Measurements from ENCODE around the gene PHC2. TPM values are rescaled to one million over a fixed set of nuclear protein-coding genes. Genes with fewer than 3 reads are reported as not detected.

PHC2 gene
- polyA plus RNA-seq, 3 donors, result 107 to 121 (median 111) TPM

DNA sequence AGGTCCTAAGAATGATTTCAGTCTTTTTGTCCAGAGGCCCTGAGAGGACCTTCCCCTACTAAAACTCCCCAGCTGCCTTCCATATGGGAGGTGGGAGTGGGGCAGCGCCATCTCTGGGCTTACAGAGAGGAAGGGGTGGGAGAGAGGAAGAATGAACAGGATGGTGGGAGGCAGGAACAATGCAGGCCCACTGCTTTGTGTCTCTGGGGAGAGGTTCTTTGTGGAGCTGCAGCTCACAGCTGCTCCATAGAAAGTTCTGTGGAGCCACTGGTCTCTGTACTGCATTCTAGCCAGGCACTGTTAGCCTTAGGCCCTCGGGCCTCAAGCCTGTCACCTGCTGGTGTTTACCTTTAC lies 66.4 kb downstream of the PHC2 start:
- DNase-seq (ENCODE audit: extremely low read depth in 1 of 11, low read depth in 9 of 11, low spot score in 4 of 11), result no peak

DNA sequence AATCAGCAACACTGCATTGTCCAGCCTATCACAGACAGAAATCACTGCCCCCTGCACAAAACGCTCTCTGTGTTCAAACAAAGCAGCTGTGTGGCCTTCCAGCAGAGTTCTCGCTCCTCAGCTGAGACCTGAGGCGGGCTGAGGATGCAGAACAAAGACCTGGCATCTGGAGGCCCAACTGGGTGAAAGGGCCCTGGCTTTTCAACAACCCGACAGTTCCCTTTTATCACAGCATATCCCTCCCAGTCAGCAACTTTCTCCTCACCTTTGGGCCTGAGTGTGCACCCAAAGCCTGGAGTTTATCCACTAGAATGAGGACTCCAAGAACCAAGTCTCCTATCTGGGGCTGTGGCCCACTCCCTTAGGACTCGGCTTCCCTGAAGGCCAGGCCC lies 67.4 kb downstream of the PHC2 start:
- DNase-seq (ENCODE audit: extremely low read depth in 1 of 11, low read depth in 9 of 11, low spot score in 4 of 11), result no peak

DNA sequence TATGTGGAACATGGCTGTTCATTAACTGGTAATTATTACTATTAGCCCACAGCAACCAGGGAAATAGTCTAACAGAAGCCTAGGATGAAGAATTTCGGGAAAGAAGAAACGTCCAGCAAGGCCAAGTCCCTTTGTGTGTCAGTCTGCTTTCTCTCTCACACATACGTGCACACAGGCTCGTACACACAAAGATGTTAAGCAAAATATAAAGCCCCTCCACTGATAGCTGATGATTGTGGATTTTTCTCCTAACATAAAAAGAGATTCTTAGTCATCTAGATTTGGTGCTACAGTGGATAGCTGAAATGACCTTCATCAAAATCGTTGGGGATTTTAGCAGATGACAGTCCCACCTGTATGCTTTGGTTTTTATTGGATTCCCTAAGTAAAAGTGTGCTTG lies 67.9 kb downstream of the PHC2 start:
- no peak for DNase-seq (ENCODE audit: extremely low read depth in 1 of 11, low read depth in 9 of 11, low spot score in 4 of 11)

DNA sequence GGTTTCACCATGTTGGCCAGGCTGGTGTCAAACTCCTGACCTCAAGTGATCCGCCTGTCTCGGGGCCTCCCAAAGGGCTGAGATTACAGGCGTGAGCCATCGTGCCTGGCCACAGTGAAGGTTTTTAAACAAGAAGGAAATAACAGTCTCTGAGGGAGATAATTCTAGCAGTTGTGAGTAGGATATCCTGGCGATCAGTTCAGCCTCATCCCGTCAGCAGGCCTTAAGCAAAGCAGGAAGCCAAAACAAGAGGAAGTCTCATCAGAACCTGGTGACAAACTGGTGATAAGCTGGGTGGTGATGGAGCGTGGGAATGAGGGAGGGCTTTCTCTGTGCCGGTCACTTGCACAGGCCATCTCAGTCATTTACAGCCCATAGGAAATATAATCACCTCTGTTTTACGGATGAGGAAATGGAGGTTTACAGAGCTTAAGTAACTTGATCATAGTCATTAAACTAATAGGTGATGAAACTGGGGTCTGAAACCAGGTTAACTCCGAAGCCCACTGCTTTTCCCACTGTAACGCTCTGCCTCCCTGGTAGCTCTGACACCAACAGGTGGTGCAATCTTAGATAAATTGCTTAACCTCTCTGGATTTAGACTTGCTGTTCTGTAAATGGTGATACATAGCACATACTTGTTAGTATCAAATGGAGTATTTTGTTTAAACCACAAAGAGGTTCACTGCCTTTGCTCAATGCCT lies 69.2 kb downstream of the PHC2 start:
- no peak for DNase-seq (ENCODE audit: extremely low read depth in 1 of 11, low read depth in 9 of 11, low spot score in 4 of 11)

DNA sequence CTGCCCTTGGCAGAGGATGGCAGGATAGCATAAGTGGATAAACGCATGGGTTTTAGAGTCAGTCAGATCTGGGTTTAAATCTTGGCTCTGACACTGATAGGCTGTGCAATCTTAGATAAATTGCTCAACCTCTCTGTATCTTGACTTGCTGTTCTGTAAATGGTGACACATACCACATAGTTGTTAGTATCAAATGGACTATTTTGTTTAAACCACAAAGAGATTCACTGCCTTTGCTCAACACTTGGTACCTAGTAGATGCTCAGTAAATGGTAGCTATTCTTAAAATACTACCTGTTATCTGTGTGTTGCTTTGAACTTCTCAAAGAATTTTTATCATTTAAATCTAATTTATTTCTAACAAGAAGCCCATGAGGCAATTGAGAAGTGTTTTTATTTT lies 70.5 kb downstream of the PHC2 start:
- no peak for DNase-seq (ENCODE audit: extremely low read depth in 1 of 11, low read depth in 9 of 11, low spot score in 4 of 11)

DNA sequence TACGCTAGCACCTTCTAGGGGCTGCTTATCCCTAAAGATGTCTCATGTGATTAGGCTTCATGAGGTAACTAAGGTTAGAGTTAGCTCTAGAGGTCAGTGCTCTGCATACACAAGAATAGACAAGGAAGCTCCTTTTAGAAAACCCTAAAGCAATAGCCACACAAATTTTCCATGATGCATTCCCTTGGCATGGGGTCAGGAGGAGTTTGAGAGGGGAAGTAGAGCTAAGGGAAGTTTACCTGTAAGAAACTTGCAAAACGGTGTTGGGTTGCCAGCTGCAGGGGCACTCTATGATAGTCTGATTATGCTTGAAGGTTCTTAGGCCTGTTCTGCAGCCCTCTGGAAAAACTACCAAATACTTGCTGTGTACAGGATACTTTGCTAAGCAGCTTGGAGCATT lies 71.0 kb downstream of the PHC2 start:
- DNase-seq (ENCODE audit: extremely low read depth in 1 of 11, low read depth in 9 of 11, low spot score in 4 of 11), result no peak

DNA sequence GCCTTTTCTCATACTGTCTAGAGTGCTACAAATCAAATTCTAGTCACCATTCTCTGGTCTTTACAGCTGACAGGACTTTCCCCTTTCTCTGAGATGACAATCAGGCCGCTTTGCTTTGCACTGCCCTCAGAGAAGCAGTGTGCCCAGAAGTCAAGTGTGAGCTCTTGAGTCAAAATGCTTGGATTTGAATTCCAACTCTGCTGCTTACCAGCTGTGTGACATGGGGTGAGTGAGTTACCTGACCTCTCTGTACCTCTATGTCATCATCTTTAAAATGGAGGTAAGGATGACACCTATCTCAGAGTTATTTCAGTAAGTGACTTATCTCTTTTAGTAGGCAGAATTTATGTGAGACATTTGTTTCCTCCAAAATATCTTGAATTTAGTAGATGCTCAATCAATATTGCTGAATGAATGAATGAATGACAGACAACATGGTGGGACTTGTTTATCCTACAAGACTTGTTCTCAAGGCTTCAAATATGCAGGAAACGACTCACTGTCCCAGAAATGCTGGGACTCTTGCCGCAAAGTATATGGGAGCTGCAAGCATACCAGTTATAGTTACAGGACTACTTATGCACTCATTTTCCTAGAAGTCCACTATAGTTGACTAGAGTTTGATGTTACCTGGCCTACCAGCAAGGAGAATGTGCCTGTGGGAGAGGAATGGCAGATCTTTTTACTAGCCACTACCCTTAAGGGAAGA lies 71.9 kb downstream of the PHC2 start:
- no peak for DNase-seq (ENCODE audit: extremely low read depth in 1 of 11, low read depth in 9 of 11, low spot score in 4 of 11)

DNA sequence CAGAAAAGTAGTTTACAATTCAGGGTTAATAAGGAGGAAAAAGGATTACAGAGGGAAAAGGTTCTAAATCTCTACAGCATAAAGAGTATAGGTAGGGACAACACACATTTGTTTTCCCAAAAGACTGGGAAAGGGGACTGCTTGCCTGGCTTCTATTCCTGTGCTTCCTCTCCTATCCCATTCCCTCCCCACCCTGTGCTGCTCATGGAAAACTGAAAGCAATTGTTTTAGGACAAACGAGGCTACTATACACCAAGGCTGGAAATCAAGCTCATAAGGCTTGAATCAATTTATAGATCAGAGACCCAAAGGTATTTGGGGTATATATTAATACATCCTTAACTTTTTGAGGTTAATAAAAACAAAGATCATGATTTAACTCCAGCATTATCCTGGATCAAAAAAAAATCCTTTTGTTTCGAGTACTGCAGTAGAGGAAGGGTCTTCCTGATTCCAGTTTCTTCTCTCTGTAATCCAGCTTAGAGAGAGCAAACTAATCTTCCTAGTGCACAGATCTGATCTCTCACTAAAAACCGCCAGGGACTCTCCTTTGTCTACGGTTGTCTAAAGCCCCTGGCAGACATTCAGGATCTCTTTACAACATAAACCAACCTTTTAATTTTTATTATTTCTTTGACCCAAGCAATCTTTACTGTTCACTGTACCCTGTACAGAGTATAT lies 72.6 kb downstream of the PHC2 start:
- no peak for DNase-seq (ENCODE audit: extremely low read depth in 1 of 11, low read depth in 9 of 11, low spot score in 4 of 11)

DNA sequence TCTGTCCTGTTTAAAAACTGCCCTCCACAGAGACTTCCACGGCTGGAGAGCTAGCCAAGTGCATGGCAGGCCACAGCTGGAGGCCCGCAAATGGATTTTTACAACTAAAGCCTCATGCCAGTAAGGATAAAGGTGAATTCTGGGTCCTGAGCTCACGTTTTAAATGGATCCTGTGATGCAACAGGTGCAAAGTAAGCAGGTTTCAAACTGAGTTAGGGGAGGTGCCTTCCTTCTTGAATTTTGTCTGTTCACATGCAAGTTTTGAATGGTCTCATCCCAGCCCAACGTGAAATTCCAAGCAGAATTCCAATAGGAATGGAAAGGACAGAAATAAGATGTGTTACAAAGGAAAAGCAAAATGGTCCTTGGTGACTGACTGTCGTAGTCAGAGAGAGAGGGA lies 73.8 kb downstream of the PHC2 start:
- no peak for DNase-seq (ENCODE audit: extremely low read depth in 1 of 11, low read depth in 9 of 11, low spot score in 4 of 11)

DNA sequence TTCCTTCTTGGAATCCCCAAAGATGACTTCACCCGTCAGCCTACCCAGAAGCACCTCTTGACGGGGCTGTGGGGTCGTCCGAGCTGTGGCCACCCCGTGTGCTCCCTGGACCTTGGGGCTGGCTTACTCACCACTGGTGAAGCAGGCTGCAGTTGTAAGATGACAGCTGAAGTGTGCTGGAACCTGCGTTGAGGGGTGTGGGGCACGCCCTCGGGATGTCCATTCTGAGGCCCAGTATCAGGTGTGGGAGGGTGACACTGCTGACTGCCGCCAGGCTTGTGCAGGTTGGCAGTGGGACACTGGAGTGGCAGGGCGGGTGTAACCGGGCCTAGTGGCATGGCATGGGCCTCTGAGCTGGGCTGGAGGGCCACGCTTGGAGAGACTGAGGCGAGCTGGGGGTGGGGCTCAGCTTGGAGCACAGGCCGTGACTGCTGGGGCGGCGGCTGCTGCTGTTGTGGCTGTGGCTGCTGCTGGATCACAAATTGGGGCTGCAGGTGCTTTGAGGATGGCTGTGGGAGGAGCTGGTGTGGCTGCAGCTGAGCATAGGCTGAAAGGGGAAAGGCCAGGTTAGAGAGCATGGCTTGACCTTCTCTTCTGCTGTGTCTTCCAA lies 76.1 kb downstream of the PHC2 start:
- no peak for DNase-seq (ENCODE audit: extremely low read depth in 1 of 11, low read depth in 9 of 11, low spot score in 4 of 11)

DNA sequence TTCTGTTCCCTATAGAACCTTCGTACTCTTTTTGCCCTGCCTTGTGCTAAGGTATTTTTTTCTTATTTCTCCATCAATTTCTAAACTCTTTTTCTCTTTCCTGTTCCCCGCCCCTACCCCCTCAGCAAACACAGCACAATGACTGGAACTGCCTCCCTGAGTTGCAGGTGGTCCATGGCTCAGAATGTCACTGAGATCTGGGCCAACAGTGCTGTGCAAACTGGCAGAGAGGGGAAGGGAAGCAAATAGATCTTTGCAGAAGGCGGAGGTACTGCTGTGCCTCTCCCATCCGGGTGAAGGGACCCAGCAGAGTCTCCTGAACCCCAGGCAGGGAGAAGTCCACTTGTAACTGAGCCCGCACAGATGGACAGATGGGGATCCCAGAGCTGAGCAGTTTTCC lies 77.4 kb downstream of the PHC2 start:
- DNase-seq (ENCODE audit: extremely low read depth in 1 of 11, low read depth in 9 of 11, low spot score in 4 of 11), result no peak

DNA sequence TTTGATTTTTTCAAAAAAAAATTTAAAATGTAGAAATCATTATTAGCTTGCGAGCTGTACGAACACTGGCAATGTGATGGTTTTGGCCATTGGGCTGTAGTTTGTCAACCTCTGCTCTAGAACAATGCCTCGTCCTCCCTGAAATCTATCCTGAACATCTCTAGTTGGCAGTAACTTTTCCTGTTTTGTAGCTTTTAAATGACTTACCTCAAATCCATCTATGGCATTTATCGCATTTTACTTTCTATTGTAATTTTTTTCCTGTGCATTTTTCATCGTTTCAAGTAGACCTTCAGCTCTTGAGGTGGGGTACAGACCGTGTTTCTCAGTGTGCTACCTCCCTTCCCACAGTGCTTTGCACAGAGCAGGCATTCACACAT lies 79.6 kb downstream of the PHC2 start:
- no peak for DNase-seq (ENCODE audit: extremely low read depth in 1 of 11, low read depth in 9 of 11, low spot score in 4 of 11)

DNA sequence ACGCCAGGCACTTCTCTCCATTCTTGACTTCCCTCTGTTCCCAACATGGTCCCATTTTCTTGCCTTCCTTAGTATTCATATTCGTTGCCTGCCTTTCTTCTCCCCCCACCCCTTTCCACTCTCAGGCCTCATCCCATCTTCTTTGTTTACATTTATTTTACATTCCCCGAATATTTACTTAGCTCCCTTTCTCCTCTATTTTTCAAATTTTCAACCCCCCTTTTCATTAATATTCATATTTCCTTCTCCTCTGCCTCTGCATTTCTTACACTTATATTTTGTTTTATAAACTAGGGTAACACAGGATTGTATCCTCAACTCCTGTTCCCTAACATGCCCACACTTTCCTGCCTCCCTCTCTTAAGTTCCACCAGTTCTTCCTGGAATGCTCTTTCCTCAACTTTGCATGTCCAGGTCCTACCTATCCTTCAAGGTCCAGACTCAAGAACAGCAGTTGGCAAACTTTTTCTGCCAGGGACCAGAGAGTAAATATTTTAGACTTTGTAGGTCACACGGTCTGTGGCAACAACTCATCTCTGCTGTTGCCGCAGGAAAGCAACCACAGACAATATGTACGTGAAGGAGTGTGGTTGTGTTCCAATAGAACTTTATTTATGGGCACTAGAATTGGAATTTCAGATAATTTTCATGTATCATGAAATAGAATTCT lies 80.1 kb downstream of the PHC2 start:
- DNase-seq (ENCODE audit: extremely low read depth in 1 of 11, low read depth in 9 of 11, low spot score in 4 of 11), result no peak

DNA sequence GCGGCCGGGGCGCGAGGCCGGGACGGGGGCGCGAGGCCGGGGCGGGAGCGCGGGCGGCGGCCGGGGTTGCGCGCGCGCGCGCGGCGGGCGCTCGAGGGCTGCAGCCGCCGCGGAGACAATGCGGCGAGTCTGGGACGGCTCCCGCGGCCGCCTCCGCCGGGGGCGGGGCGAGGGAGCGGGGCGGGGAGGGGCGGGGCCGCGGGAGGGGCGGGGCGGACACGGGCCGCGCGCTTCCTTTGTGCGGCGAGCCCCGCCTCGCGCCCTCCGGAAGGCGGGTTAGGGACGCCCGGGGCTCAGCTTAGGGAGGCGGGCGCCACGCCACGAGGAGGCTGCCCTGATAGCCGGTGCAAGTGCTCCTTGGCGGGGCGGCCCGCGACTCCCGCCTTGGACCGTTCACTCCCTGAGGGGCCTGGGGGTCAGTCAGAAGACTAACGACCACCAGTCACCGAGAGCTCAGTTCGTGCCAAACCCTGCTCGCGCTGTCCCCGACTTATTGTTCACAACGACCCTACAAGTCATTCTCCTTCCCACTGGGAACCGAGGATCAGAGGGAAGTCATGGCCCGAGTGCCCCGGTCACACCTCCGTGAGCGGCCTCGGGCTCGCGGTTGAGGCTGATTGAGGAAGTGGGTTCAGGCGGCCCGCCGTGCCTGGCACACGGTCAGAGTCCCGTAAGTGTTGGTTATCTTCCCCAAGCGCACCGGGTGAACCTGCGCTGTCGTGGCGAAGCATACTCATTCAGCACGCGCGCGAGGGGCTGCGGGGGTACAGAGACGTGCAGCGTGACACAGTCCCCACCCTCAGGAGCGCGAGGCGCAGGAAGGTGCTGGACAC lies 80.9 kb downstream of the PHC2 start:
- DNase-seq (ENCODE audit: extremely low read depth in 1 of 11, low read depth in 9 of 11, low spot score in 4 of 11), result peak in 7 of 11 donors; percentile 72 to 87 (median 82)

DNA sequence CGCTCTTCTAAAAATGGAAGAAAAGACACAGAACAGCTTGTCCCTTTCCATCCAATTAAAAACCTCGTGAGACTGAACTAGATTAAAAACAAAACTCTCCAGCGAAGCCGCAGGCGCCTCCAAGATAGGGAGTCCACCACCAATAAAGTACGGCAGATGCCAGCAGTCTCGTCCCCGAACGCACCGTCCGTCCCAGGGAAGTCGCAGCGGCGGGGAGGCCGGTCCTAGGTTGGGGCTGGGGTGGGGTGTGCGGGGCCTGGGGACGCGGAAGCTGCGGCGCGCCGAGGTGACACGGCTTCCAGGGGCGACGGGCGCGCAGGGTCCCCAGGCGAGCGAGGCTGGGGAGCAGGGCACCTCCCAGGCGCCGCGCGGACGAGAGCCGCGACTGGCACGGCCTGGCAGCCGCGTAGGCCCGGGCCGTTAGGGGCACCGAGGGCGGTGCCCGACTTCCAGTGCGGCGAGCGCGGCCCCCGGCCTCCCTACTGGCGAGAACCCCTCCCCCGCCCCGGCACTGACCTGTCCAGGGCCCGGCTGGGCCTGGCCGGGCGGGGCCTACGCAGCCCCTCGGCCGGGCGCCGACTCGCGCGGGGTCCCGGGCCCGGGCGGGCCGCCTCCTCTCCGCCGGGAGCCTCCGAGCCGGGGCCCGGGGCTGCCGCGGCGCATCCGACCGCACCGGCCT lies 81.7 kb downstream of the PHC2 start:
- no peak for DNase-seq (ENCODE audit: extremely low read depth in 1 of 11, low read depth in 9 of 11, low spot score in 4 of 11)

DNA sequence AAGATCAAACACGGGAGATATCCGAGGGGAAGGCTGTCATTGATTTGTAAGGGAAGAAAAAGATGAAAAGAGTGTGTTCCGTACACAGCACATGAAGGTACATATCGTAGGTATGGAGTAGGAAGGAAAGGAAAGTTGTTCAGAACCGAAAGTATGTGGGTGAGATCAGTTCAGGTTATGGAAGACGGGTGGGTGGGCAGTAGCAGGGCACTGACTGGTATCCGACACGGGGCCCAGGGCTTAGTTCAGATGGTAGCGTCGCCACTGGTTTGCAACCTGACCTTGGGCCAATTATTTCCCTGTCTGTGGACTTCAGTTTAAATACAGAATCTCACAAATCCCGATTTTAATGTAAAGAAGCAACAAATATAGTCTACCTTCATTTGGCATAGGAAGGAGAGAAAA lies 82.2 kb downstream of the PHC2 start:
- DNase-seq (ENCODE audit: extremely low read depth in 1 of 11, low read depth in 9 of 11, low spot score in 4 of 11), result no peak

DNA sequence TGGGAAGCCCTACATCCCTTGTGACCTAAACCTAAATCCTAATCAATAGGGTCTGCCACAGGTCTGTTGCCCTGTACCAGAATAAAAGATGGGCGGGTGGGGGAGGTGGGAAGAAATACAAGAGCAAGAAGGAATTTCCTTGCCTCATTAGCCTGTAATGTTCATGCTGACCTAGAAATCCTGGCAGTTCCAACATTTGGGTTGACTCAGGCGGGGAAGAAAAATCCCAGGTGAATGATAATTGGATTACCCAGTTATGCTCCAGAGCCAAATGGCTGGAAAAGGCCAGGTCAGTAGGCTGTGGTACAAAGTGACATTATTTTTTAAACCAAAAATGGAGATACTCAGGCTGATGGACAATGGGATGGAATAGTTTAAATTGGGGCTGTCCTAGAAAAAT lies 82.7 kb downstream of the PHC2 start:
- no peak for DNase-seq (ENCODE audit: extremely low read depth in 1 of 11, low read depth in 9 of 11, low spot score in 4 of 11)

DNA sequence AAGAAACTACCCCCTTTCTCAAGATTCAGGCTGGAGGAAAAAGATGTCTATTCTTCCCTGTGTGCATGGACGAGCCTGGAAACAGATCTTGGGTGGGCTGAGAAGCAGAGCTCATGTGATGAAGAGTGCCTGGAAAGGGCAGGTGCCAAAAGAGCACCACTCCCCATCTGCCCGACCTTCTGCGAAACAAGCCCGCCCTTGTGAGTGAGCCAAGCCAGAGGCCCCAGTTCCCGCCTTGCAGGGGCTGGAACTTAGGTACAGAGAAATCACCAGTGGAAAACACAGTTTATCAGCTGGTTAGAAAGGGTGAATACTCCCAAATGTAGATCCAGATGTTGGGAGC lies 83.3 kb downstream of the PHC2 start:
- DNase-seq (ENCODE audit: extremely low read depth in 1 of 11, low read depth in 9 of 11, low spot score in 4 of 11), result no peak

Data from renal cortex interstitium (tissue), 11 donors.